Measurements from ENCODE around the gene FIGLA.

GRCh38 chr2:70759446-70759845 lies 31.0 kb downstream of the FIGLA start:
- TF ChIP-seq, protein P1, sequence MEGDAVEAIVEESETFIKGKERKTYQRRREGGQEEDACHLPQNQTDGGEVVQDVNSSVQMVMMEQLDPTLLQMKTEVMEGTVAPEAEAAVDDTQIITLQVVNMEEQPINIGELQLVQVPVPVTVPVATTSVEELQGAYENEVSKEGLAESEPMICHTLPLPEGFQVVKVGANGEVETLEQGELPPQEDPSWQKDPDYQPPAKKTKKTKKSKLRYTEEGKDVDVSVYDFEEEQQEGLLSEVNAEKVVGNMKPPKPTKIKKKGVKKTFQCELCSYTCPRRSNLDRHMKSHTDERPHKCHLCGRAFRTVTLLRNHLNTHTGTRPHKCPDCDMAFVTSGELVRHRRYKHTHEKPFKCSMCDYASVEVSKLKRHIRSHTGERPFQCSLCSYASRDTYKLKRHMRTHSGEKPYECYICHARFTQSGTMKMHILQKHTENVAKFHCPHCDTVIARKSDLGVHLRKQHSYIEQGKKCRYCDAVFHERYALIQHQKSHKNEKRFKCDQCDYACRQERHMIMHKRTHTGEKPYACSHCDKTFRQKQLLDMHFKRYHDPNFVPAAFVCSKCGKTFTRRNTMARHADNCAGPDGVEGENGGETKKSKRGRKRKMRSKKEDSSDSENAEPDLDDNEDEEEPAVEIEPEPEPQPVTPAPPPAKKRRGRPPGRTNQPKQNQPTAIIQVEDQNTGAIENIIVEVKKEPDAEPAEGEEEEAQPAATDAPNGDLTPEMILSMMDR (IDR thresholded peaks at IDR 0.05; ENCODE audit: poor library complexity), result no peak
- no peak for TF ChIP-seq EZH2 (IDR thresholded peaks at IDR 0.05; ENCODE audit: borderline replicate concordance)
- TF ChIP-seq EZH2phosphoT487 (IDR thresholded peaks at IDR 0.05; ENCODE audit: low read depth, severe bottlenecking, unreplicated experiment), result no peak
